HEK293T (cell line): ENCODE results near the gene WNT8B.

Source experiments
- CTCF ChIA-PET: fragments of 350-600 bp; formaldehyde crosslinking; extraction: SDS; loops from one replicate; lab custom pipeline; 2021; ENCODE audit warnings: antibody characterized with exemption, inconsistent platforms; lab: Yijun Ruan, JAX
- POLR2A ChIA-PET: fragments of 350-600 bp; formaldehyde crosslinking; extraction: SDS; loops from one replicate; lab custom pipeline; 2020; ENCODE audit warnings: antibody characterized with exemption, inconsistent platforms; lab: Yijun Ruan, JAX
- DNase-seq: peaks from one replicate; pipeline ENCODE4 v3.0.0; 2012; ENCODE audit warnings: mixed read lengths; ENCODE audit errors: extremely low spot score
- ARNT ChIP-seq: fragments of 450-650 bp; IDR thresholded peaks from 2 replicates; pipeline ENCODE4 v1.6.1; 2017; ENCODE audit warnings: mild to moderate bottlenecking
- BHLHE40 ChIP-seq: fragments of 450-650 bp; IDR thresholded peaks from 2 replicates; pipeline ENCODE4 v1.6.1; 2016; ENCODE audit warnings: mild to moderate bottlenecking, moderate library complexity, borderline replicate concordance
- CTBP1 ChIP-seq: fragments of 450-650 bp; IDR thresholded peaks from 2 replicates; pipeline ENCODE4 v1.6.1; 2016; ENCODE audit warnings: borderline replicate concordance
- ELF4 ChIP-seq: fragments of 450-650 bp; IDR thresholded peaks from 2 replicates; pipeline ENCODE4 v1.6.1; 2017; ENCODE audit warnings: antibody characterized with exemption
- FOXA1 ChIP-seq: fragments of 450-650 bp; IDR thresholded peaks from 2 replicates; pipeline ENCODE4 v1.6.1; 2016; ENCODE audit warnings: mild to moderate bottlenecking
- FOXK2 ChIP-seq: fragments of 450-650 bp; IDR thresholded peaks from 2 replicates; pipeline ENCODE4 v1.6.1; 2016; ENCODE audit warnings: mild to moderate bottlenecking
- FOXM1 ChIP-seq: fragments of 450-650 bp; IDR thresholded peaks from 2 replicates; pipeline ENCODE4 v1.6.1; 2017; ENCODE audit warnings: mild to moderate bottlenecking, borderline replicate concordance
- HDGF ChIP-seq: fragments of 450-650 bp; IDR thresholded peaks from 2 replicates; pipeline ENCODE4 v1.6.1; 2017; ENCODE audit warnings: antibody characterized with exemption, borderline replicate concordance
- L3MBTL2 ChIP-seq: fragments of 450-650 bp; conservative IDR thresholded peaks from 2 replicates; pipeline ENCODE4 v1.6.1; 2016; ENCODE audit warnings: mild to moderate bottlenecking
- LEF1 ChIP-seq: fragments of 450-650 bp; IDR thresholded peaks from 2 replicates; pipeline ENCODE4 v1.6.1; 2017; ENCODE audit warnings: mild to moderate bottlenecking, borderline replicate concordance
- NFRKB ChIP-seq: fragments of 450-650 bp; IDR thresholded peaks from 2 replicates; pipeline ENCODE4 v1.6.1; 2016; ENCODE audit warnings: mild to moderate bottlenecking, moderate library complexity
- SP1 ChIP-seq: fragments of 450-650 bp; IDR thresholded peaks from 2 replicates; pipeline ENCODE4 v1.6.1; 2017
- SUZ12 ChIP-seq: fragments of 450-650 bp; IDR thresholded peaks from 2 replicates; pipeline ENCODE4 v1.6.1; 2016; ENCODE audit warnings: mild to moderate bottlenecking
- TARDBP ChIP-seq: fragments of 450-650 bp; IDR thresholded peaks from 2 replicates; pipeline ENCODE4 v1.6.1; 2016
- ZNF384 ChIP-seq: fragments of 450-650 bp; IDR thresholded peaks from 2 replicates; pipeline ENCODE4 v1.6.1; 2016
- TF ChIP-seq, protein P1 (sequence below): fragments of 450-650 bp; IDR thresholded peaks from 2 replicates; pipeline ENCODE4 v1.6.1; 2016

The WNT8B gene

DNA sequence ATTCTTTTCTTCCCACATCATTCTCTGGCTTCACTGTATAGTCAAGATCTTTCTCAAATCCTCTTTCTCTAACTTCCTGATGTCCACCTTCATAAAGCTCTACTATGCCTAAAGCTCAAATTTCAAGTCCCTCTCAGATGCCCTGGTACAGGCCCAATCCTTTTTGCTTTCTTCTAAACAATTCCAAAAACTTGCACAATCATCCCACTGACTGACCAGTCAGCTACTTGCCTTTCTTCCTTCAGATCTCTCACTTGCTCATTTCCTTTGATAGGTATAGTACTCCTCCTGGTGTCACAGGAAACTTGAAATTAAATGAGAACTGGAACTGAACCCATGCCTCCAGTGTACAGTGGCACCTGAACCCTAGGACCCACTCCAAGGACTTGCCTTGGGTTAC, 38.6 kb downstream of the WNT8B start:
- no peak for DNase-seq
- POLR2A ChIA-PET = no interaction called here
- TF ChIP-seq LEF1 = no peak
- no peak for TF ChIP-seq TARDBP
- TF ChIP-seq FOXK2 = no peak
- TF ChIP-seq ARNT = no peak
- TF ChIP-seq NFRKB = no peak
- TF ChIP-seq ZNF384 = no peak
- TF ChIP-seq L3MBTL2 = no peak
- no peak for TF ChIP-seq BHLHE40
- no peak for TF ChIP-seq CTBP1
- TF ChIP-seq FOXM1 = no peak
- TF ChIP-seq, protein P1, sequence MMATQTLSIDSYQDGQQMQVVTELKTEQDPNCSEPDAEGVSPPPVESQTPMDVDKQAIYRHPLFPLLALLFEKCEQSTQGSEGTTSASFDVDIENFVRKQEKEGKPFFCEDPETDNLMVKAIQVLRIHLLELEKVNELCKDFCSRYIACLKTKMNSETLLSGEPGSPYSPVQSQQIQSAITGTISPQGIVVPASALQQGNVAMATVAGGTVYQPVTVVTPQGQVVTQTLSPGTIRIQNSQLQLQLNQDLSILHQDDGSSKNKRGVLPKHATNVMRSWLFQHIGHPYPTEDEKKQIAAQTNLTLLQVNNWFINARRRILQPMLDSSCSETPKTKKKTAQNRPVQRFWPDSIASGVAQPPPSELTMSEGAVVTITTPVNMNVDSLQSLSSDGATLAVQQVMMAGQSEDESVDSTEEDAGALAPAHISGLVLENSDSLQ = no peak
- TF ChIP-seq FOXA1 = no peak
- no peak for TF ChIP-seq ELF4
- TF ChIP-seq HDGF = no peak
- no peak for TF ChIP-seq SP1
- CTCF ChIA-PET = no interaction called here

DNA sequence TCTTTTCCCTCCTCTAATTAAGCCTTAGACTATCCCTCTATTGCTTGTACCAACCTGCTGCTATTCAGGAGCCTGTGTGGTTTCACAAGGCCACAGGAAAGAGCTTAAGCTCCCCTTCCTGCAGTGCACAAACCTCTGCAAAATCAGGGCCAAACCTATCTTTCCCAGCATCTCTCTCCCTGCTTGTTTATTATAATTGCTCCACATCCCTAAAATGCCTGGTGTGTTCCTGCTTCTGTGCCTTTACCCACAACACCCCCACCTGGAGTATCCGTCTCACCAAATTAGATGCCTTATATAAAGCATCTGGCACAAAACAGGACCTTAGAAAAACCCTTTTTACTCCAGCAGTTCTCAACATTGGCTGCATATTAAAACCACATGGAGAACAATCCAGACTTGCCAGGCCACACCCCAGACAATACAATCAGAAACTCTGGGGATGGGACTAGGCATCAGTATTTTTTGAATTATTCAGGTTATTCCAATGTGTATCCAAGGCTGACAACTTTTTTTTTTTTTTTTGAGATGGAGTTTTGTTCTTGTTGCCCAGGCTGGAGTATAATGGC, 40.2 kb downstream of the WNT8B start:
- ChIA-PET POLR2A (no interaction called here), CTCF (interaction anchor here (0.8 kb wide), 1 partner anchor 20 kb away, joined by 4 read pairs; no protein-coding TSS in a partner anchor)
- DNase-seq = no peak
- TF ChIP-seq ZNF384 = no peak
- TF ChIP-seq TARDBP = no peak
- TF ChIP-seq, protein P1 = no peak
- no peak for TF ChIP-seq ELF4
- TF ChIP-seq SP1 = no peak
- no peak for TF ChIP-seq CTBP1
- no peak for TF ChIP-seq FOXA1
- no peak for TF ChIP-seq L3MBTL2
- TF ChIP-seq FOXM1 = no peak
- no peak for TF ChIP-seq SUZ12
- TF ChIP-seq NFRKB = no peak
- TF ChIP-seq LEF1 = no peak
- no peak for TF ChIP-seq FOXK2
- no peak for TF ChIP-seq ARNT
- TF ChIP-seq HDGF = no peak
- TF ChIP-seq BHLHE40 = no peak

DNA sequence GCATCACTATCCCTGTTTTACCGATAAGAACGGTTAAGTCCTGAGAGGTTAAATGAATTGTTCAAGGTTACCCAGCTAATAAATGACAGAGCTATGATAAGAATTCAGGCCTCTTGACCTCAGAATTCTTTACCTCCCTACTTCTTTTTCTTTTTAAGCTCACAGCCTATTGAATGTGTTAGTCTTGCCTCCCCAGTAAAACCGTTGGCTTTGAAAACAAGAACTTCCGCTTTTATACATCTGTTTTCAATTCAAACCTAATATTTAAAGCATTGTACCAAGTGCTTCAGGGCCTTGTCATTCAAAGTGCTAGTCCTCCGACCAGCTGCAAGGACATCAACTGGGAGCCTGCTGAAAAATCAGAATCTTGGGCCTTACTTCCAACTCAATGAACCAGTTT, 41.3 kb downstream of the WNT8B start:
- TF ChIP-seq HDGF = no peak
- no peak for TF ChIP-seq ARNT
- TF ChIP-seq BHLHE40 = no peak
- TF ChIP-seq ZNF384 = no peak
- no peak for TF ChIP-seq FOXK2
- TF ChIP-seq FOXM1 = no peak
- POLR2A ChIA-PET = interaction anchor here (1.2 kb wide), 1 partner anchor 32 kb away, joined by 5 read pairs; the partner anchor contains the start of gene HIF1AN
- no peak for DNase-seq
- CTCF ChIA-PET = no interaction called here

DNA sequence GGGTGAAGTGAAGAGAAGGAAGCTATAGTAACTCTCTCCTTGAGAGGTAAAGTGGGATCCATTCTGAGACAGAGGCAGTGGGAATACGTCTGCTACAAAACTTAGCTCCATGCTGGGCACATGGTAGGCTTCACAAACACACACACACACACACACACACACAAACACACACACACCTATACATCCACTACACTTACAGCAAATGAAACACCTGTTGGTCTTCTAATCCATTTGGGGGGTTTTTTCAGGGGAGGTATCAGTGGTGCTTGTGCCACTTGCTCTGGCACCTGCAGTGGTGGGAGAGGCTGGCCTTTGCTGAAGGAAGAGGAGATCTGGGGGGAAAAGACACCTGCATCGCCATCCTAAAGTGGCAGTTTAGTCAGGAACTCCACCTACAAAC, 42.4 kb downstream of the WNT8B start:
- POLR2A ChIA-PET = interaction anchor here (1.2 kb wide), 1 partner anchor 30 kb away, joined by 5 read pairs; the partner anchor contains the start of gene HIF1AN
- no peak for TF ChIP-seq LEF1
- no peak for TF ChIP-seq TARDBP
- TF ChIP-seq FOXA1 = no peak
- TF ChIP-seq ELF4 = no peak
- TF ChIP-seq CTBP1 = no peak
- no peak for TF ChIP-seq L3MBTL2
- TF ChIP-seq ZNF384 = no peak
- TF ChIP-seq SP1 = no peak
- no peak for TF ChIP-seq HDGF
- no peak for TF ChIP-seq ARNT
- no peak for TF ChIP-seq NFRKB
- TF ChIP-seq, protein P1 = no peak
- no peak for TF ChIP-seq FOXK2
- no peak for TF ChIP-seq FOXM1
- CTCF ChIA-PET = no interaction called here
- DNase-seq = no peak

DNA sequence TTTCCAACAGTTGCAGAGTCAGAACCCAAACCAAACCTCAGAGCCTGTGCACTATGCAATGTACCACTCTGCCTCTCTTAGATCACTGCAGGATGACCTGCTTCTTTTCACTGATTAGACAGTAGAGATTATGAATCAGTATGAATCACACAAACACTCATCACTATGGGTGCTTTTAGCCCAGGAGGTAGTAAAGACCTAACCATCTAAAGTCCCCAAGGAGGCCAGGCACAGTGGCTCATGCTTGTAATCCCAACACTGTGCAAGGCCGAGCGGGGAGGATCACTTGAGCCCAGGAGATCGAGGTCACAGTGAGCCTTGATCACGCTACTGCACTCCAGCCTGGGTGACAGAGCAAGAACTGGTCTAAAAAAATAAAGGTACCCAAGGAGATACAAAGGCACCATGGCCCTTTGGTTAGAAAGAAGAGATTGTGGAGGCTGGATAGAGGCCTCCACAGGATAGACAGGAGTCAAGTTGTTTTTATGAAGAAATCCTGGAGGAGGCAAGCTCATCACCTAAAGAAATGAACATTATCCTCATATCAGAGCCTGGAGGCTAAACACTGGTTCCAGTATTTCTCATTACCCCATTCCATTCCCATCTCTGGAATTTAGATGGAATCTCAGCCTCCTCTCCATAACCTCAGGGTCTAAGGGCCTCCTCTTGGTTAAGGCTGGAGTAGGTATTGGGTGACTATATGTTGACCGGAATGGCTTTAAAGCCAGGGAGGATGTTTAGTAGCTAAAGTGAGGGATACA, 44.0 kb downstream of the WNT8B start:
- TF ChIP-seq FOXK2 = no peak
- TF ChIP-seq SP1 = no peak
- no peak for TF ChIP-seq ELF4
- TF ChIP-seq BHLHE40 = no peak
- TF ChIP-seq TARDBP = no peak
- TF ChIP-seq NFRKB = no peak
- TF ChIP-seq LEF1 = no peak
- TF ChIP-seq SUZ12 = no peak
- no peak for TF ChIP-seq FOXA1
- TF ChIP-seq ZNF384 = no peak
- TF ChIP-seq, protein P1 = no peak
- ChIA-PET POLR2A (no interaction called here), CTCF (interaction anchor here (0.5 to 0.6 kb wide), 2 partner anchors 164 to 331 kb away, joined by 3 read pairs; no protein-coding TSS in a partner anchor)
- DNase-seq = no peak
